ENCODE data around the gene ZC3H12D. TPM values are rescaled to one million over a fixed set of nuclear protein-coding genes. Genes with fewer than 3 reads are reported as not detected.

Gene ZC3H12D
- total and polyA plus RNA-seq, 2 of the 13 experiments (the other 11 are each of a cell fraction or from before 2014, with no cell fraction given): 1.2 to 2.7 TPM

- no peak for TF ChIP-seq ZNF224 (CRISPR knock-in tag; IDR thresholded peaks at IDR 0.05)
- TF ChIP-seq MXI1 (IDR thresholded peaks at IDR 0.05; ENCODE audit: borderline replicate concordance, low read depth, low read length): no peak
- 0 out of 2 replicates have a peak, but pooled peaks have one; percentile 63 for TF ChIP-seq KIAA2018 (CRISPR knock-in tag; IDR thresholded peaks at IDR 0.05; ENCODE audit: borderline replicate concordance)
- peak; percentile 46; the same call in 1 of the 2 replicates for TF ChIP-seq ZNF574 (CRISPR knock-in tag; IDR thresholded peaks at IDR 0.05)
- peak; percentile 60; the same call in 1 of the 2 replicates for TF ChIP-seq ZNF205 (CRISPR knock-in tag; IDR thresholded peaks at IDR 0.05)
- 0 out of 2 replicates have a peak, but pooled peaks have one; percentile 15 for TF ChIP-seq ZNF12 (CRISPR knock-in tag; IDR thresholded peaks at IDR 0.05)
- TF ChIP-seq ZNF597 (CRISPR knock-in tag; IDR thresholded peaks at IDR 0.05): no peak
- TF ChIP-seq ZHX1 (CRISPR knock-in tag; IDR thresholded peaks at IDR 0.05; ENCODE audit: low read depth): 0 out of 2 replicates have a peak, but pooled peaks have one; percentile 41
- TF ChIP-seq ZNF260 (CRISPR knock-in tag; IDR thresholded peaks at IDR 0.05; ENCODE audit: borderline replicate concordance, low read depth): no peak
- 0 out of 2 replicates have a peak, but pooled peaks have one; percentile 21 for TF ChIP-seq ZNF792 (CRISPR knock-in tag; IDR thresholded peaks at IDR 0.05)
- TF ChIP-seq HNRNPK (IDR thresholded peaks at IDR 0.05; ENCODE audit: low read depth, low read length, poor library complexity, severe bottlenecking): no peak
- TF ChIP-seq RXRB (CRISPR knock-in tag; IDR thresholded peaks at IDR 0.05; ENCODE audit: borderline replicate concordance): peak; percentile 63; the same call in 1 of the 2 replicates
Measured at GRCh38 chr6:149431905-149432775, 52.7 kb downstream of the ZC3H12D start (continued).

Measured in HepG2 (cell line).